Lung (tissue), 13 donors: ENCODE results near the gene JHY. TPM values are rescaled to one million over a fixed set of nuclear protein-coding genes. Genes with fewer than 3 reads are reported as not detected.

Experiments used
- ATAC-seq: fragments of 200-7000 bp; cut with Tn5 transposase; one replicate; pipeline ENCODE4 v1.9.1; 2020; ENCODE audit warnings: moderate number of reproducible peaks; ENCODE audit not compliant: insufficient read depth, low FRiP score
- DNase-seq, 3 donors: peaks; one replicate each; pipeline ENCODE4 v3.0.0-alpha.2; 2013 to 2017
- H3K27ac ChIP-seq, 2 donors: one replicate each; pipeline ENCODE4 v1.5.1; 2013; ENCODE audit warnings: mild to moderate bottlenecking in 2 of 2, moderate library complexity in 2 of 2, control low read depth in 1 of 2, inconsistent platforms in 1 of 2, low read depth in 1 of 2, low read length in 1 of 2
- H3K27me3 ChIP-seq, 3 donors: one replicate each; pipeline ENCODE4 v1.5.1; 2013; ENCODE audit warnings: low read length in 2 of 3; ENCODE audit not compliant: control insufficient read depth in 3 of 3, insufficient read depth in 3 of 3
- H3K36me3 ChIP-seq, 4 donors: one replicate each; pipeline ENCODE4 v1.5.1; 2013; ENCODE audit warnings: low read length in 4 of 4, mild to moderate bottlenecking in 1 of 4, moderate library complexity in 1 of 4; ENCODE audit not compliant: control insufficient read depth in 4 of 4, insufficient read depth in 4 of 4
- H3K4me1 ChIP-seq, 5 donors: one replicate each; pipeline ENCODE4 v1.5.1; 2013; ENCODE audit warnings: low read length in 5 of 5, mild to moderate bottlenecking in 2 of 5, moderate library complexity in 1 of 5; ENCODE audit not compliant: control insufficient read depth in 5 of 5, insufficient read depth in 5 of 5
- H3K4me3 ChIP-seq: one replicate; pipeline ENCODE4 v1.5.1; 2013; ENCODE audit warnings: mild to moderate bottlenecking, control low read depth, moderate library complexity
- H3K9ac ChIP-seq, 2 donors: one replicate each; pipeline ENCODE4 v1.5.1; 2013; ENCODE audit warnings: low read length in 2 of 2, control low read depth in 1 of 2; ENCODE audit not compliant: insufficient read depth in 1 of 2
- H3K9me3 ChIP-seq, 4 donors: one replicate each; pipeline ENCODE4 v1.5.1; 2013; ENCODE audit warnings: low read length in 3 of 4, mild to moderate bottlenecking in 1 of 4, moderate library complexity in 1 of 4; ENCODE audit not compliant: control insufficient read depth in 4 of 4, insufficient read depth in 3 of 4
- WGBS, 2 donors: extraction: QIAGEN DNeasy Blood & Tissue Kit; methylation state at CpG; one replicate each; pipeline ENCODE4 v1.1.7; 2013; 5-methylcytosine and 5-hydroxymethylcytosine counted together
- polyA plus RNA-seq, 2 donors: library from polyadenylated mRNA; stranded (reverse); fragments of 200-250 nt; gene quantifications; one replicate each; pipeline ENCODE4 v1.2.1, GENCODE V29; 2013
- small RNA-seq: library from RNA; depleted of rRNA; stranded (forward); fragments of <200 nt; gene quantifications from one replicate; pipeline ENCODE3, GENCODE V24; 2014; ENCODE audit warnings: low replicate concordance
- total RNA-seq, 2 donors: library from RNA; depleted of rRNA in 1 of 2; stranded (reverse); fragments of >200 nt in 1 of 2; gene quantifications; one replicate each; pipeline ENCODE4 v1.2.1, GENCODE V29; 2014 to 2021
- TF ChIP-seq, protein P1 (sequence below): IDR thresholded peaks from 2 replicates; pipeline ENCODE4 v1.5.1; 2012; ENCODE audit warnings: mild to moderate bottlenecking; ENCODE audit errors: control extremely low read depth, extremely low read depth
- donor health status: control.
- donor health status: control.
- donor health status: Bipolar disorder and iron deficiency.
- donor health status: healthy.
- donor health status: DM: yes; HTN: yes; CAD: no.

The JHY gene
- total and polyA plus RNA-seq, 4 donors, result 2.4 to 11.0 (median 7.3) TPM

DNA sequence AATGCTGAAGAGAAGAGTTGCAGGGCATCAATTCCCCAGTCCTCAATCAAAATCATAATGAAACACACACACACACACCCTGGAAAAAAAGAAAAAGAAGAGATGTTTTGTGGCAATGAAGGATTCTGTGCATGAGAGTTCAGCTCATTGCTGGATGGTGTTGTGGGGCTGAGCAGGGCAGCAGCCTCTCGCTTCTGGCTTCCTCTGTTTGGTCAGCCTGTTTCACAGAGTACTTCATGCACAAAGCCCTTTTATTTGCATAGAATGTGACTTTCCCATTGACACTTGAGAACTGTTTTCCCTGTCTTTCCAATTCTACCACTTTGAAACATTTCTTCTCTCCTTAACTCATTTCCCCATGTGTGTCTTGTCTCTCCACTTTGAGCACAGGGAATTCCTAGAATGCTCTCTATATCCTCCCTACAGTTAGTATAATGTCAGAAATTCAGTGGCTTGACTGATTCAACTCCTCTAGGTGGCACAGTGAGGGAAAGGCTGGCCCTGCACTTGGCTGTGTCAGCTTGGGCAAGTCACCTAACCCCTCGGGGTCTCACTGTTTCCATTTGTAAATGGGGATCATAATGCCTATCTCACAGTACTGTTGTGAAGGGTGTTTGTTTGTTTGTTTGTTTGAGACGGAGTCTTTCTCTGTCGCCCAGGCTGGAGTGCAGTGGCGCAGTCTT lies 124.4 kb downstream of the JHY start:
- no peak overlapping the region for H3K4me3 ChIP-seq
- no peaks in the 10 kb centered on the region for H3K27me3 ChIP-seq
- TF ChIP-seq, protein P1, sequence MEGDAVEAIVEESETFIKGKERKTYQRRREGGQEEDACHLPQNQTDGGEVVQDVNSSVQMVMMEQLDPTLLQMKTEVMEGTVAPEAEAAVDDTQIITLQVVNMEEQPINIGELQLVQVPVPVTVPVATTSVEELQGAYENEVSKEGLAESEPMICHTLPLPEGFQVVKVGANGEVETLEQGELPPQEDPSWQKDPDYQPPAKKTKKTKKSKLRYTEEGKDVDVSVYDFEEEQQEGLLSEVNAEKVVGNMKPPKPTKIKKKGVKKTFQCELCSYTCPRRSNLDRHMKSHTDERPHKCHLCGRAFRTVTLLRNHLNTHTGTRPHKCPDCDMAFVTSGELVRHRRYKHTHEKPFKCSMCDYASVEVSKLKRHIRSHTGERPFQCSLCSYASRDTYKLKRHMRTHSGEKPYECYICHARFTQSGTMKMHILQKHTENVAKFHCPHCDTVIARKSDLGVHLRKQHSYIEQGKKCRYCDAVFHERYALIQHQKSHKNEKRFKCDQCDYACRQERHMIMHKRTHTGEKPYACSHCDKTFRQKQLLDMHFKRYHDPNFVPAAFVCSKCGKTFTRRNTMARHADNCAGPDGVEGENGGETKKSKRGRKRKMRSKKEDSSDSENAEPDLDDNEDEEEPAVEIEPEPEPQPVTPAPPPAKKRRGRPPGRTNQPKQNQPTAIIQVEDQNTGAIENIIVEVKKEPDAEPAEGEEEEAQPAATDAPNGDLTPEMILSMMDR, result no peak
- no peaks in the 10 kb centered on the region for H3K4me1 ChIP-seq
- DNase-seq (peak in 1 of 3 donors; percentile 28), ATAC-seq (no peak)
- WGBS, 2 donors, result 80 to 90% methylated on average over 5 of the region's 5 CpGs
- H3K9ac ChIP-seq, result no peak overlapping the region
- H3K27ac ChIP-seq, result no peak overlapping the region
- no peaks in the 10 kb centered on the region for H3K9me3 ChIP-seq
- H3K36me3 ChIP-seq, result no peaks in the 10 kb centered on the region

Small RNAs within 50 kb of the gene (small RNA-seq; reads per million reads assigned to genes)
- gene RNU4-23P, result not detected

Other genes with a start within 250 kb of the JHY start
- 10 to 100 TPM in 1 of 2 donors, 1 to 10 TPM in 1; 9.6 to 51.2 TPM for gene UBASH3B, start 227.0 kb upstream of the JHY start, total RNA-seq
- gene UBASH3B, start 227.0 kb upstream of the JHY start, polyA plus RNA-seq, result 10 to 100 TPM in 1 of 2 donors, 1 to 10 TPM in 1; 5.8 to 15.1 TPM
- gene CRTAM, start 44.3 kb upstream of the JHY start, total RNA-seq, result 1 to 10 TPM in 1 of 2 donors, under 1 TPM in 1; 0.28 to 1.7 TPM
- 1 to 10 TPM; 2.4 to 2.8 TPM for gene CRTAM, start 44.3 kb upstream of the JHY start, polyA plus RNA-seq
- not detected for gene BSX, start 99.1 kb downstream of the JHY start, total RNA-seq
- gene BSX, start 99.1 kb downstream of the JHY start, polyA plus RNA-seq, result not detected
- gene HSPA8, start 179.4 kb downstream of the JHY start, total RNA-seq, result 1,000 to 10,000 TPM in 1 of 2 donors, 100 to 1,000 TPM in 1; 856 to 1,138 TPM
- 100 to 1,000 TPM in 1 of 2 donors, 10 to 100 TPM in 1; 90.9 to 928 TPM for gene HSPA8, start 179.4 kb downstream of the JHY start, polyA plus RNA-seq